GM12892 (cell line): ENCODE data around the gene PRSS33.

Source experiments
- POLR2A ChIP-seq: IDR thresholded peaks from 2 replicates; pipeline ENCODE4 v1.6.1; 2011; ENCODE audit warnings: low read depth, low read length, control low read depth
- POLR2AphosphoS5 ChIP-seq: IDR thresholded peaks from 2 replicates; pipeline ENCODE4 v1.6.1; 2011; ENCODE audit warnings: low read depth, low read length, control low read depth

DNA sequence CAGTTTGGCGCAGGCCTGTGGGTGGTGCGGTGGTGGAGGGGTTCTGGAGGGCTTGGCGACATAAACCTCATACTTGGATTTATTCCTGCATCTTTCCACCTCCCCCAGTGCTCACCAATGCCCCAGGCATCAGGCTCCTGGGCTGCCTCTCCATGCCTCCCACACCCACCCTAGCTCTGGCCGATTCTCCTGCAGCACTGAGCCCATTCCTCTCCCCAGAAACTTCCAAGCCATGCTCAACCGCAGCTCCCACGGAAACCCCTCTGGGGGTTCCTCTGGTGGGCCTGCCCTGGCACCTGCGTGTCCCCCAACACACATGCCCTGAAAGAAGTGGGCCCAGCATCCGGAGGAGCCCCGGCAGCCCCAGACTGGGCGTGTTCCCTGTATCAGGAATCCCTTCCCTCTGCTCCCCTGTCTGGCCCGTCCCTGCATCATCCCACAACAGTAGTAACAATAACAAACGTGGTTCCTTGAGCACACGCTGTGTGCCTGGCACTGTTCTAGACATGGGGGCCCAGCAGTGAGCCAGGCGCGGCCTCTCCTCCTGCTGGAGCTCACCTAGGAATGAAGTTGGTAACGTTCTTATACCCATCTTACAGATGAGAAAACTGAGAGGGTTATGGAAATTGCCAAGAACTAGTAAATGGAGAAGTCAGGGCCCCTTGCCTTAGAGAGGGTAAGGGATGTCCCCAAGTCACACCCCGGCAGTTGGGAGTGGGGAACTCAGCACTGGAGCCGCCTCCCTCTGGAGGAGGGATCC, 32.0 kb upstream of the PRSS33 start:
- TF ChIP-seq POLR2AphosphoS5: no peak
- no peak for TF ChIP-seq POLR2A
